Measurements from ENCODE around the gene CCDC33. TPM values are rescaled to one million over a fixed set of nuclear protein-coding genes. Genes with fewer than 3 reads are reported as not detected.

CCDC33 gene
- total RNA-seq, 1 experiment from 2014 or later, result not detected

GRCh38 chr15:74268020-74268419 is 31.9 kb downstream of the CCDC33 start:
- CTCF ChIA-PET, result no interaction called here
- H3K27me3 Mint-ChIP-seq (ENCODE audit: insufficient read depth, unreplicated experiment), result peaks cover 28% of the 10 kb centered on the region
- H3K4me3 Mint-ChIP-seq (ENCODE audit: unreplicated experiment), result no peak overlapping the region
- no peaks in the 10 kb centered on the region for H3K27me3 ChIP-seq (replicated peaks; ENCODE audit: control insufficient read depth, insufficient read depth, low read length)
- DNase-seq, result no peak
- H3K9me3 Mint-ChIP-seq (ENCODE audit: unreplicated experiment), result no peaks in the 10 kb centered on the region
- H3K36me3 Mint-ChIP-seq (ENCODE audit: insufficient read depth, unreplicated experiment), result no peaks in the 10 kb centered on the region
- intact Hi-C loops (cut with micrococcal nuclease; ENCODE audit: unreplicated experiment), result no loop called here
- H3K4me3 ChIP-seq (ENCODE audit: low read depth, low read length), result no peak overlapping the region
- no peak overlapping the region for H3K27ac Mint-ChIP-seq (ENCODE audit: unreplicated experiment)
- no peak for TF ChIP-seq CTCF (IDR thresholded peaks at IDR 0.05; ENCODE audit: insufficient read depth in 1 of 2, low read depth in 1 of 2, low read length in 1 of 2, severe bottlenecking in 1 of 2, unreplicated experiment in 1 of 2)
- H3K9me3 ChIP-seq, result no peaks in the 10 kb centered on the region
- H3K4me1 ChIP-seq, result no peaks in the 10 kb centered on the region
- POLR2A ChIA-PET, result no interaction called here
- H3K4me1 Mint-ChIP-seq (ENCODE audit: low read depth, unreplicated experiment), result no peaks in the 10 kb centered on the region
- H3K36me3 ChIP-seq (ENCODE audit: control insufficient read depth, insufficient read depth, low read length), result no peaks in the 10 kb centered on the region
- BruUV-seq (replicated peaks), result no TSS peak

- Mint-ChIP-seq H3K27ac (ENCODE audit: unreplicated experiment) (no peak overlapping the region), H3K36me3 (ENCODE audit: insufficient read depth, unreplicated experiment) (no peaks in the 10 kb centered on the region), H3K27me3 (ENCODE audit: insufficient read depth, unreplicated experiment) (peaks cover 23% of the 10 kb centered on the region), H3K4me3 (ENCODE audit: unreplicated experiment) (no peak overlapping the region), H3K4me1 (ENCODE audit: low read depth, unreplicated experiment) (no peaks in the 10 kb centered on the region), H3K9me3 (ENCODE audit: unreplicated experiment) (no peaks in the 10 kb centered on the region)
- no peak for TF ChIP-seq CTCF (IDR thresholded peaks at IDR 0.05; ENCODE audit: insufficient read depth in 1 of 2, low read depth in 1 of 2, low read length in 1 of 2, severe bottlenecking in 1 of 2, unreplicated experiment in 1 of 2)
- ChIA-PET CTCF (no interaction called here), POLR2A (no interaction called here)
- intact Hi-C loops (cut with micrococcal nuclease; ENCODE audit: unreplicated experiment), result no loop called here
- Histone ChIP-seq H3K9me3 (no peaks in the 10 kb centered on the region), H3K27me3 (replicated peaks; ENCODE audit: control insufficient read depth, insufficient read depth, low read length) (no peaks in the 10 kb centered on the region; the same call in 1 of the 2 replicates), H3K4me3 (ENCODE audit: low read depth, low read length) (no peak overlapping the region), H3K4me1 (no peaks in the 10 kb centered on the region), H3K36me3 (ENCODE audit: control insufficient read depth, insufficient read depth, low read length) (no peaks in the 10 kb centered on the region)
- BruUV-seq (replicated peaks), result no TSS peak
- DNase-seq, result no peak
Observed at GRCh38 chr15:74269362-74270035, 33.4 kb downstream of the CCDC33 start.

GRCh38 chr15:74270155-74270554 is 34.0 kb downstream of the CCDC33 start:
- H3K9me3 Mint-ChIP-seq (ENCODE audit: unreplicated experiment), result no peaks in the 10 kb centered on the region
- CTCF ChIA-PET, result no interaction called here
- TF ChIP-seq CTCF (IDR thresholded peaks at IDR 0.05; ENCODE audit: insufficient read depth in 1 of 2, low read depth in 1 of 2, low read length in 1 of 2, severe bottlenecking in 1 of 2, unreplicated experiment in 1 of 2), result no peak
- intact Hi-C loops (cut with micrococcal nuclease; ENCODE audit: unreplicated experiment), result no loop called here
- no peak overlapping the region for H3K4me3 Mint-ChIP-seq (ENCODE audit: unreplicated experiment)
- H3K27me3 Mint-ChIP-seq (ENCODE audit: insufficient read depth, unreplicated experiment), result peaks cover 19% of the 10 kb centered on the region
- H3K9me3 ChIP-seq, result no peaks in the 10 kb centered on the region
- POLR2A ChIA-PET, result no interaction called here
- H3K36me3 Mint-ChIP-seq (ENCODE audit: insufficient read depth, unreplicated experiment), result no peaks in the 10 kb centered on the region
- BruUV-seq (replicated peaks), result no TSS peak
- no peaks in the 10 kb centered on the region; the same call in 1 of the 2 replicates for H3K27me3 ChIP-seq (replicated peaks; ENCODE audit: control insufficient read depth, insufficient read depth, low read length)
- H3K4me1 ChIP-seq, result no peaks in the 10 kb centered on the region
- H3K27ac Mint-ChIP-seq (ENCODE audit: unreplicated experiment), result no peak overlapping the region
- H3K4me3 ChIP-seq (ENCODE audit: low read depth, low read length), result no peak overlapping the region
- DNase-seq, result no peak
- no peaks in the 10 kb centered on the region for H3K4me1 Mint-ChIP-seq (ENCODE audit: low read depth, unreplicated experiment)
- no peaks in the 10 kb centered on the region for H3K36me3 ChIP-seq (ENCODE audit: control insufficient read depth, insufficient read depth, low read length)
